Liver (tissue), 9 donors: ENCODE results near the gene MT1F. TPM values are rescaled to one million over a fixed set of nuclear protein-coding genes. Genes with fewer than 3 reads are reported as not detected.

Experiments
- DNase-seq: peaks from one replicate; pipeline ENCODE4 v3.0.0-alpha.2; 2017; ENCODE audit warnings: low spot score
- H3K27ac ChIP-seq, 2 donors: one replicate each; pipeline ENCODE4 v1.7.0; 2013; ENCODE audit warnings: inconsistent platforms in 2 of 2, low read length in 2 of 2, control low read depth in 1 of 2, low read depth in 1 of 2, mild to moderate bottlenecking in 1 of 2
- H3K27me3 ChIP-seq, 4 donors: one replicate each; pipeline versions ENCODE4 v1.6.1 to v1.7.0; 2013; ENCODE audit warnings: low read length in 3 of 4, inconsistent platforms in 1 of 4, mild to moderate bottlenecking in 1 of 4, moderate library complexity in 1 of 4; ENCODE audit not compliant: control insufficient read depth in 4 of 4, insufficient read depth in 4 of 4
- H3K36me3 ChIP-seq, 4 donors: one replicate each; pipeline versions ENCODE4 v1.6.1 to v1.7.0; 2013; ENCODE audit warnings: low read length in 3 of 4, mild to moderate bottlenecking in 3 of 4, low read depth in 1 of 4, moderate library complexity in 1 of 4; ENCODE audit not compliant: control insufficient read depth in 4 of 4, insufficient read depth in 3 of 4
- H3K4me1 ChIP-seq, 4 donors: one replicate each; pipeline versions ENCODE4 v1.6.1 to v1.7.0; 2013; ENCODE audit warnings: low read length in 3 of 4, mild to moderate bottlenecking in 3 of 4, moderate library complexity in 1 of 4; ENCODE audit not compliant: control insufficient read depth in 4 of 4, insufficient read depth in 4 of 4
- H3K4me3 ChIP-seq, 3 donors: one replicate each; pipeline versions ENCODE4 v1.6.1 to v1.7.0; 2013; ENCODE audit warnings: low read length in 3 of 3, control low read depth in 1 of 3, low read depth in 1 of 3, mild to moderate bottlenecking in 1 of 3
- H3K9ac ChIP-seq, 2 donors: one replicate each; pipeline ENCODE4 v1.7.0; 2013; ENCODE audit warnings: low read length in 2 of 2, mild to moderate bottlenecking in 2 of 2, moderate library complexity in 2 of 2, control low read depth in 1 of 2, low read depth in 1 of 2
- H3K9me3 ChIP-seq, 4 donors: one replicate each; pipeline versions ENCODE4 v1.6.1 to v1.7.0; 2013; ENCODE audit warnings: low read length in 3 of 4; ENCODE audit not compliant: control insufficient read depth in 4 of 4
- ATF3 ChIP-seq: IDR thresholded peaks from 2 replicates; pipeline ENCODE4 v1.6.1; 2016; ENCODE audit warnings: antibody characterized with exemption
- CTCF ChIP-seq: fragments of 150-350 bp; IDR thresholded peaks from 2 replicates; pipeline ENCODE4 v1.5.1; 2017; ENCODE audit warnings: improper control_type of control experiment, low read depth, low read length; ENCODE audit not compliant: missing input control
- EGR1 ChIP-seq, 2 donors: IDR thresholded peaks; 2 replicates each; pipeline ENCODE4 v1.6.1; 2016 to 2018; ENCODE audit warnings: antibody characterized with exemption in 2 of 2, low read depth in 2 of 2
- FOXA1 ChIP-seq: IDR thresholded peaks from 2 replicates; pipeline ENCODE4 v1.6.1; 2016; ENCODE audit warnings: antibody characterized with exemption
- FOXA2 ChIP-seq: IDR thresholded peaks from 2 replicates; pipeline ENCODE4 v1.6.1; 2016; ENCODE audit warnings: antibody characterized with exemption
- GABPA ChIP-seq, 2 donors: IDR thresholded peaks in 1 of 2; conservative IDR thresholded peaks in 1 of 2; 2 replicates each; pipeline ENCODE4 v1.6.1; 2016; ENCODE audit warnings: antibody characterized with exemption in 2 of 2, mild to moderate bottlenecking in 1 of 2, moderate library complexity in 1 of 2
- HNF4A ChIP-seq, 2 donors: conservative IDR thresholded peaks; 2 replicates each; pipeline ENCODE4 v1.6.1; 2016; ENCODE audit warnings: antibody characterized with exemption in 2 of 2, mild to moderate bottlenecking in 2 of 2
- JUND ChIP-seq, 2 donors: IDR thresholded peaks; 2 replicates each; pipeline ENCODE4 v1.6.1; 2016; ENCODE audit warnings: antibody characterized with exemption in 2 of 2
- MAX ChIP-seq: IDR thresholded peaks from 2 replicates; pipeline ENCODE4 v1.6.1; 2016; ENCODE audit warnings: antibody characterized with exemption
- NR2F2 ChIP-seq: IDR thresholded peaks from 2 replicates; pipeline ENCODE4 v1.6.1; 2016; ENCODE audit warnings: antibody characterized with exemption
- RAD21 ChIP-seq, 2 donors: IDR thresholded peaks; 2 replicates each; pipeline ENCODE4 v1.6.1; 2016; ENCODE audit warnings: antibody characterized with exemption in 2 of 2, mild to moderate bottlenecking in 2 of 2
- RXRA ChIP-seq, 2 donors: IDR thresholded peaks; 2 replicates each; pipeline ENCODE4 v1.6.1; 2017 to 2018; ENCODE audit warnings: antibody characterized with exemption in 2 of 2, mild to moderate bottlenecking in 1 of 2
- SP1 ChIP-seq: IDR thresholded peaks from 2 replicates; pipeline ENCODE4 v1.6.1; 2018; ENCODE audit warnings: antibody characterized with exemption, mild to moderate bottlenecking
- TAF1 ChIP-seq: conservative IDR thresholded peaks from 2 replicates; pipeline ENCODE4 v1.6.1; 2016; ENCODE audit warnings: antibody characterized with exemption, mild to moderate bottlenecking
- YY1 ChIP-seq: IDR thresholded peaks from 2 replicates; pipeline ENCODE4 v1.6.1; 2016; ENCODE audit warnings: antibody characterized with exemption, mild to moderate bottlenecking
- ZBTB33 ChIP-seq: IDR thresholded peaks from 2 replicates; pipeline ENCODE4 v1.6.1; 2016; ENCODE audit warnings: antibody characterized with exemption
- WGBS: extraction: QIAGEN DNeasy Blood & Tissue Kit; methylation state at CpG from one replicate; pipeline ENCODE4 v1.1.7; 2013; 5-methylcytosine and 5-hydroxymethylcytosine counted together
- polyA plus RNA-seq, 2 donors: library from polyadenylated mRNA; stranded (reverse) in 1 of 2; unstranded in 1 of 2; fragments of 200-250 nt in 1 of 2; fragments of >200 nt in 1 of 2; fragmentation: Nextera tagmentation in 1 of 2; extraction: Ambion mirVana in 1 of 2; gene quantifications; one replicate each; pipeline versions ENCODE4 v1.2.1 to v1.2.3, GENCODE V29; 2013 to 2015
- total RNA-seq, 2 donors: library from RNA; depleted of rRNA; stranded (reverse); fragments of >200 nt; gene quantifications; one replicate each; pipeline ENCODE4 v1.2.3, GENCODE V29; 2014
- donor health status: healthy.
- donor health status: healthy.
- donor health status: healthy.
- donor health status: healthy.
- donor health status: healthy.

Gene MT1F
- total and polyA plus RNA-seq, 4 donors = 14.2 to 895 (median 134) TPM

GRCh38 chr16:56628486-56629350 is 29.0 kb upstream of the MT1F start:
- no peaks in the 10 kb centered on the region for H3K9me3 ChIP-seq
- H3K36me3 ChIP-seq = peaks cover 0 to 3% (median 0%) of the 10 kb centered on the region in 4 donors
- no peak overlapping the region for H3K9ac ChIP-seq
- DNase-seq = no peak
- H3K4me3 ChIP-seq = no peak overlapping the region
- peak overlapping the region; percentile 52 to 83 for H3K27ac ChIP-seq
- 59% methylated on average over 9 of the region's 9 CpGs for WGBS
- H3K27me3 ChIP-seq = no peaks in the 10 kb centered on the region
- H3K4me1 ChIP-seq = peaks cover 0 to 26% (median 7%) of the 10 kb centered on the region in 4 donors
- TF ChIP-seq NR2F2 (peak; percentile 19), RAD21 (IDR thresholded peaks at IDR 0.05) (no peak), RXRA (IDR thresholded peaks at IDR 0.05) (peak in 1 of 2 donors; percentile 30)

- Histone ChIP-seq H3K27ac (peak overlapping the region; percentile 52 to 83), H3K27me3 (no peaks in the 10 kb centered on the region), H3K9ac (no peak overlapping the region), H3K36me3 (peaks cover 0 to 3% (median 0%) of the 10 kb centered on the region in 4 donors), H3K4me1 (peaks cover 0 to 24% (median 7%) of the 10 kb centered on the region in 4 donors), H3K9me3 (no peaks in the 10 kb centered on the region), H3K4me3 (no peak overlapping the region)
- no peak for DNase-seq
- TF ChIP-seq FOXA1 (no peak), GABPA (IDR thresholded peaks at IDR 0.05 in 1 of 2, conservative IDR thresholded peaks at IDR 0.05 in 1 of 2) (no peak), RXRA (IDR thresholded peaks at IDR 0.05) (no peak), NR2F2 (no peak), EGR1 (IDR thresholded peaks at IDR 0.05; ENCODE audit: low read depth in 2 of 2) (no peak), ZBTB33 (no peak), JUND (IDR thresholded peaks at IDR 0.05) (no peak), SP1 (no peak), MAX (no peak), YY1 (no peak), ATF3 (no peak), RAD21 (IDR thresholded peaks at IDR 0.05) (no peak), HNF4A (conservative IDR thresholded peaks at IDR 0.05) (no peak), CTCF (no peak), FOXA2 (no peak), TAF1 (no peak)
- 85% methylated on average over 3 of the region's 3 CpGs for WGBS
Measured at GRCh38 chr16:56629531-56629930, 28.2 kb upstream of the MT1F start.
